IMR-90 (cell line): ENCODE results near the gene SDC4. TPM values are rescaled to one million over a fixed set of nuclear protein-coding genes. Genes with fewer than 3 reads are reported as not detected.

ENCODE experiments used
- ATAC-seq: fragments of 200-7000 bp; cut with Tn5 transposase; 2 replicates; pipeline ENCODE4 v1.9.1; 2020; ENCODE audit warnings: low read depth, mild to moderate bottlenecking, moderate library complexity
- BruUV-seq: library from RNA; stranded (reverse); fragments of 400-500 nt; replicated peaks from 2 replicates; lab custom pipeline; 2021; lab: Mats Ljungman, UMichigan
- CTCF ChIA-PET: fragments of 300-600 bp; formaldehyde crosslinking; extraction: SDS; loops from one replicate; lab custom pipeline; 2021; ENCODE audit warnings: antibody characterized with exemption; lab: Yijun Ruan, JAX
- POLR2A ChIA-PET: fragments of 300-600 bp; sonication (Branson Sonifier 250); formaldehyde crosslinking; loops from one replicate; lab custom pipeline; 2022; ENCODE audit warnings: antibody characterized with exemption; ENCODE audit not compliant: unreplicated experiment; lab: Charles Lee
- DNase-seq: peaks from one replicate; pipeline ENCODE4 v3.0.0; 2013
- H2AFZ ChIP-seq: replicated peaks from 2 replicates; pipeline ENCODE3; 2013; ENCODE audit warnings: low read length, mild to moderate bottlenecking; ENCODE audit not compliant: poor library complexity
- H2AK5ac ChIP-seq: 2 replicates; pipeline ENCODE4 v1.6.1; 2013; ENCODE audit warnings: low read depth, low read length, inconsistent platforms
- H2AK9ac ChIP-seq: replicated peaks from 2 replicates; pipeline ENCODE3; 2013; ENCODE audit warnings: mild to moderate bottlenecking, low read depth, low read length, moderate library complexity; ENCODE audit not compliant: poor library complexity
- H2BK120ac ChIP-seq: 2 replicates; pipeline ENCODE4 v1.6.1; 2013; ENCODE audit warnings: low read depth, low read length, inconsistent platforms
- H2BK15ac ChIP-seq: 3 replicates; pipeline ENCODE4 v1.6.1; 2013; ENCODE audit warnings: low read depth, low read length, inconsistent platforms
- H2BK20ac ChIP-seq: 2 replicates; pipeline ENCODE4 v1.6.1; 2013; ENCODE audit warnings: low read depth, mild to moderate bottlenecking, inconsistent platforms, low read length, moderate library complexity
- H2BK5ac ChIP-seq: 2 replicates; pipeline ENCODE4 v1.6.1; 2013; ENCODE audit warnings: mild to moderate bottlenecking, low read depth, low read length, inconsistent platforms; ENCODE audit not compliant: poor library complexity, severe bottlenecking
- H3K14ac ChIP-seq: replicated peaks from 2 replicates; pipeline ENCODE4 v1.6.1; 2013; ENCODE audit warnings: low read depth, low read length, inconsistent platforms
- H3K18ac ChIP-seq: 2 replicates; pipeline ENCODE4 v1.6.1; 2013; ENCODE audit warnings: low read depth, low read length, control low read depth
- H3K23ac ChIP-seq: 2 replicates; pipeline ENCODE4 v1.6.1; 2013; ENCODE audit warnings: low read depth, low read length, inconsistent platforms
- H3K27ac ChIP-seq: 2 replicates; pipeline ENCODE4 v1.5.1; 2013; ENCODE audit warnings: mild to moderate bottlenecking, control low read depth, low read length; ENCODE audit not compliant: insufficient read depth
- H3K27me3 ChIP-seq: 2 replicates; pipeline ENCODE4 v1.6.1; 2013; ENCODE audit warnings: low read length; ENCODE audit not compliant: control insufficient read depth, insufficient read depth
- H3K36me3 ChIP-seq: 2 replicates; pipeline ENCODE4 v1.6.1; 2013; ENCODE audit warnings: low read length, mixed read lengths; ENCODE audit not compliant: control insufficient read depth, insufficient read depth
- H3K4ac ChIP-seq: 2 replicates; pipeline ENCODE4 v1.6.1; 2013; ENCODE audit warnings: low read depth, low read length, inconsistent platforms
- H3K4me1 ChIP-seq: 2 replicates; pipeline ENCODE4 v1.6.1; 2013; ENCODE audit warnings: low read length, mixed read lengths; ENCODE audit not compliant: control insufficient read depth, insufficient read depth
- H3K4me2 ChIP-seq: 2 replicates; pipeline ENCODE4 v1.6.1; 2013; ENCODE audit warnings: low read depth, mild to moderate bottlenecking, control low read depth, low read length, moderate library complexity
- H3K4me3 ChIP-seq: 2 replicates; pipeline ENCODE4 v1.5.1; 2013; ENCODE audit warnings: low read depth, mild to moderate bottlenecking, control low read depth, low read length, moderate library complexity; ENCODE audit not compliant: insufficient read depth
- H3K56ac ChIP-seq: 2 replicates; pipeline ENCODE4 v1.6.1; 2013; ENCODE audit warnings: low read length, inconsistent platforms; ENCODE audit not compliant: insufficient read depth; ENCODE audit errors: extremely low read depth
- H3K79me1 ChIP-seq, 2 experiments: 2 replicates each; pipeline ENCODE4 v1.6.1; 2013; ENCODE audit warnings: low read length in 2 of 2, inconsistent platforms in 1 of 2, low read depth in 1 of 2
- H3K9ac ChIP-seq: 2 replicates; pipeline ENCODE4 v1.6.1; 2013; ENCODE audit warnings: low read depth, low read length, control low read depth
- H3K9me1 ChIP-seq: 2 replicates; pipeline ENCODE4 v1.6.1; 2013; ENCODE audit warnings: low read length, inconsistent platforms; ENCODE audit not compliant: insufficient read depth
- H3K9me3 ChIP-seq: 2 replicates; pipeline ENCODE4 v1.6.1; 2013; ENCODE audit warnings: low read length; ENCODE audit not compliant: control insufficient read depth, insufficient read depth
- H4K20me1 ChIP-seq: 2 replicates; pipeline ENCODE4 v1.6.1; 2013; ENCODE audit warnings: low read length, inconsistent platforms; ENCODE audit not compliant: insufficient read depth
- H4K5ac ChIP-seq: 2 replicates; pipeline ENCODE4 v1.6.1; 2013; ENCODE audit warnings: mild to moderate bottlenecking, low read depth, low read length, control low read depth
- H4K8ac ChIP-seq, 2 experiments: 2 replicates each; pipeline ENCODE4 v1.6.1; 2013; ENCODE audit warnings: low read depth in 2 of 2, low read length in 2 of 2, control low read depth in 1 of 2, inconsistent platforms in 1 of 2
- H4K91ac ChIP-seq: 2 replicates; pipeline ENCODE4 v1.6.1; 2013; ENCODE audit warnings: low read depth, low read length, inconsistent platforms; ENCODE audit not compliant: insufficient read depth
- BHLHE40 ChIP-seq: fragments of 150-350 bp; IDR thresholded peaks from 2 replicates; pipeline ENCODE4 v1.6.1; 2016; ENCODE audit warnings: mild to moderate bottlenecking, low read depth, low read length
- CEBPB ChIP-seq: IDR thresholded peaks from 2 replicates; pipeline ENCODE4 v1.6.1; 2012; ENCODE audit warnings: low read depth, low read length, improper control_type of control experiment
- CHD1 ChIP-seq: IDR thresholded peaks from 2 replicates; pipeline ENCODE4 v1.6.1; 2012; ENCODE audit warnings: low read depth, low read length, improper control_type of control experiment
- FOS ChIP-seq: fragments of 150-350 bp; IDR thresholded peaks from 2 replicates; pipeline ENCODE4 v1.6.1; 2016; ENCODE audit warnings: low read depth, low read length
- MAFK ChIP-seq: IDR thresholded peaks from 2 replicates; pipeline ENCODE4 v1.6.1; 2012; ENCODE audit warnings: low read depth, low read length, improper control_type of control experiment
- MAZ ChIP-seq: IDR thresholded peaks from 2 replicates; pipeline ENCODE4 v1.6.1; 2012; ENCODE audit warnings: low read depth, mild to moderate bottlenecking, low read length, improper control_type of control experiment, moderate library complexity, borderline replicate concordance
- MXI1 ChIP-seq: IDR thresholded peaks from 2 replicates; pipeline ENCODE4 v1.6.1; 2012; ENCODE audit warnings: low read depth, mild to moderate bottlenecking, low read length, moderate library complexity, borderline replicate concordance
- NFE2L2 ChIP-seq: fragments of 150-350 bp; IDR thresholded peaks from 2 replicates; pipeline ENCODE4 v1.6.1; 2016; ENCODE audit warnings: low read depth, mild to moderate bottlenecking, low read length
- POLR2A ChIP-seq: IDR thresholded peaks from 2 replicates; pipeline ENCODE4 v1.6.1; 2012; ENCODE audit warnings: mild to moderate bottlenecking, low read depth, low read length
- RAD21 ChIP-seq: IDR thresholded peaks from 2 replicates; pipeline ENCODE4 v1.6.1; 2012; ENCODE audit warnings: low read length, improper control_type of control experiment
- RCOR1 ChIP-seq: IDR thresholded peaks from 2 replicates; pipeline ENCODE4 v1.6.1; 2012; ENCODE audit warnings: mild to moderate bottlenecking, low read length, improper control_type of control experiment; ENCODE audit not compliant: insufficient replicate concordance
- RFX5 ChIP-seq: IDR thresholded peaks from 2 replicates; pipeline ENCODE4 v1.8.0; 2012; ENCODE audit warnings: low read depth, mild to moderate bottlenecking, low read length, moderate library complexity
- SMC3 ChIP-seq: fragments of 150-350 bp; IDR thresholded peaks from 2 replicates; pipeline ENCODE4 v1.6.1; 2016; ENCODE audit warnings: low read depth, mild to moderate bottlenecking, antibody characterized with exemption, low read length, moderate library complexity
- USF2 ChIP-seq: fragments of 150-350 bp; IDR thresholded peaks from 2 replicates; pipeline ENCODE4 v1.6.1; 2017; ENCODE audit warnings: mild to moderate bottlenecking, antibody characterized with exemption, low read length, low read depth
- WGBS, 2 experiments: methylation state at CpG; one replicate each; pipeline versions ENCODE4 v1.1.5 to v1.1.7; 2013; ENCODE audit warnings: missing lambda C conversion rate in 2 of 2; ENCODE audit not compliant: insufficient read length in 1 of 2; ENCODE audit errors: extremely low coverage in 2 of 2; 5-methylcytosine and 5-hydroxymethylcytosine counted together
- dilution Hi-C: fragments of 300-500 bp; cut with HindIII; formaldehyde crosslinking; loops from one replicate; pipeline ENCODE4 v1.14.3; 2018; ENCODE audit warnings: low sequenced_read_pairs; ENCODE audit not compliant: unreplicated experiment
- in situ Hi-C: fragments of 300-500 bp; cut with MboI; formaldehyde crosslinking; loops from 3 replicates; pipeline ENCODE4 v1.14.3; 2019; ENCODE audit warnings: low sequenced_read_pairs, inconsistent platforms, mixed read lengths
- intact Hi-C: fragments of 100-400 bp; cut with micrococcal nuclease; formaldehyde crosslinking; loops from 2 replicates; pipeline ENCODE4 v1.10.0; 2022
- polyA plus RNA-seq, 3 experiments: library from polyadenylated mRNA; depleted of rRNA; stranded (reverse); fragments of >200 nt; gene quantifications; 2 replicates each; pipeline ENCODE4 v1.2.3, GENCODE V29; 2012; ENCODE audit warnings: low replicate concordance in 1 of 3
- total RNA-seq: library from RNA; depleted of rRNA; stranded (reverse); fragments of >200 nt; gene quantifications from 2 replicates; pipeline ENCODE4 v1.2.3, GENCODE V29; 2012
- TF ChIP-seq, protein P1 (sequence below): conservative IDR thresholded peaks from 2 replicates; pipeline ENCODE4 v1.5.1; 2012; ENCODE audit warnings: mild to moderate bottlenecking, low read depth, low read length, improper control_type of control experiment
- TF ChIP-seq, protein P2 (sequence below): fragments of 150-350 bp; IDR thresholded peaks from 2 replicates; pipeline ENCODE4 v1.6.1; 2016; ENCODE audit warnings: low read depth, mild to moderate bottlenecking, low read length, moderate library complexity, borderline replicate concordance

The SDC4 gene
- total and polyA plus RNA-seq, 2 of the 4 experiments (the other 2 are of a cell fraction), result 203 to 265 TPM

- no peak overlapping the region for H2BK15ac ChIP-seq
- BruUV-seq, result no TSS peak
- H3K18ac ChIP-seq, result no peak overlapping the region
- H3K4ac ChIP-seq, result no peak overlapping the region
- no peaks in the 10 kb centered on the region for H4K20me1 ChIP-seq
- no peak overlapping the region for H3K9ac ChIP-seq
- H3K4me3 ChIP-seq, result no peak overlapping the region
- no peak overlapping the region for H2BK20ac ChIP-seq
- H3K27ac ChIP-seq, result no peak overlapping the region
- no peaks in the 10 kb centered on the region for H3K9me3 ChIP-seq
- no peak overlapping the region for H3K14ac ChIP-seq
- TF ChIP-seq MAFK, result no peak
- no peak for TF ChIP-seq RCOR1
- TF ChIP-seq CEBPB, result no peak
- no peak for TF ChIP-seq CHD1
- no peak for TF ChIP-seq USF2
- TF ChIP-seq POLR2A, result no peak
- no peak for TF ChIP-seq RAD21
- TF ChIP-seq, protein P1, sequence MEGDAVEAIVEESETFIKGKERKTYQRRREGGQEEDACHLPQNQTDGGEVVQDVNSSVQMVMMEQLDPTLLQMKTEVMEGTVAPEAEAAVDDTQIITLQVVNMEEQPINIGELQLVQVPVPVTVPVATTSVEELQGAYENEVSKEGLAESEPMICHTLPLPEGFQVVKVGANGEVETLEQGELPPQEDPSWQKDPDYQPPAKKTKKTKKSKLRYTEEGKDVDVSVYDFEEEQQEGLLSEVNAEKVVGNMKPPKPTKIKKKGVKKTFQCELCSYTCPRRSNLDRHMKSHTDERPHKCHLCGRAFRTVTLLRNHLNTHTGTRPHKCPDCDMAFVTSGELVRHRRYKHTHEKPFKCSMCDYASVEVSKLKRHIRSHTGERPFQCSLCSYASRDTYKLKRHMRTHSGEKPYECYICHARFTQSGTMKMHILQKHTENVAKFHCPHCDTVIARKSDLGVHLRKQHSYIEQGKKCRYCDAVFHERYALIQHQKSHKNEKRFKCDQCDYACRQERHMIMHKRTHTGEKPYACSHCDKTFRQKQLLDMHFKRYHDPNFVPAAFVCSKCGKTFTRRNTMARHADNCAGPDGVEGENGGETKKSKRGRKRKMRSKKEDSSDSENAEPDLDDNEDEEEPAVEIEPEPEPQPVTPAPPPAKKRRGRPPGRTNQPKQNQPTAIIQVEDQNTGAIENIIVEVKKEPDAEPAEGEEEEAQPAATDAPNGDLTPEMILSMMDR, result no peak
- TF ChIP-seq MAZ, result no peak
- TF ChIP-seq, protein P2, sequence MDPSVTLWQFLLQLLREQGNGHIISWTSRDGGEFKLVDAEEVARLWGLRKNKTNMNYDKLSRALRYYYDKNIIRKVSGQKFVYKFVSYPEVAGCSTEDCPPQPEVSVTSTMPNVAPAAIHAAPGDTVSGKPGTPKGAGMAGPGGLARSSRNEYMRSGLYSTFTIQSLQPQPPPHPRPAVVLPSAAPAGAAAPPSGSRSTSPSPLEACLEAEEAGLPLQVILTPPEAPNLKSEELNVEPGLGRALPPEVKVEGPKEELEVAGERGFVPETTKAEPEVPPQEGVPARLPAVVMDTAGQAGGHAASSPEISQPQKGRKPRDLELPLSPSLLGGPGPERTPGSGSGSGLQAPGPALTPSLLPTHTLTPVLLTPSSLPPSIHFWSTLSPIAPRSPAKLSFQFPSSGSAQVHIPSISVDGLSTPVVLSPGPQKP, result no peak
- TF ChIP-seq NFE2L2, result no peak
- TF ChIP-seq BHLHE40, result no peak
- no peak for TF ChIP-seq SMC3
- no peak for TF ChIP-seq MXI1
- no peak for TF ChIP-seq RFX5
- TF ChIP-seq FOS, result no peak
- H4K5ac ChIP-seq, result no peak overlapping the region
- dilution Hi-C loops (no loop called here), intact Hi-C loops (no loop called here), in situ Hi-C loops (loop anchor here (5.0 kb wide), 1 partner anchor 454 kb away; no protein-coding TSS in a partner anchor)
- H2AFZ ChIP-seq, result no peak overlapping the region
- no peaks in the 10 kb centered on the region for H3K36me3 ChIP-seq
- no peak overlapping the region for H2BK120ac ChIP-seq
- H3K4me2 ChIP-seq, result no peak overlapping the region
- H2AK5ac ChIP-seq, result no peak overlapping the region
- no peak overlapping the region for H2AK9ac ChIP-seq
- POLR2A ChIA-PET, result no interaction called here
- CTCF ChIA-PET, result interaction anchor here (1.6 to 4.4 kb wide), 3 partner anchors 25 to 453 kb away, joined by 4 to 30 read pairs (median 10); no protein-coding TSS in a partner anchor
- H3K56ac ChIP-seq, result no peak overlapping the region
- DNase-seq, result no peak
- H4K91ac ChIP-seq, result no peak overlapping the region
- no peak overlapping the region for H4K8ac ChIP-seq
- no peak for ATAC-seq
- no peak overlapping the region for H2BK5ac ChIP-seq
- H3K9me1 ChIP-seq, result no peaks in the 10 kb centered on the region
- no CpG with 5 or more reads among the region's 3 CpGs for WGBS, 2 experiments
- H3K4me1 ChIP-seq, result no peaks in the 10 kb centered on the region
- H3K27me3 ChIP-seq, result peaks cover 28% of the 10 kb centered on the region
- H3K79me1 ChIP-seq, result no peaks in the 10 kb centered on the region
- H3K23ac ChIP-seq, result no peak overlapping the region
Observed at GRCh38 chr20:45317826-45318225, 30.4 kb downstream of the SDC4 start.
